GM21526 (cell line): Measurements from ENCODE around the gene NAV2.
A peak's percentile ranks its signal among the peaks of the same experiment; 100 is the strongest.

ENCODE experiments used
- ATAC-seq: cut with Tn5 transposase; IDR thresholded peaks from one replicate; pipeline ENCODE4 v1.9.1; 2021; ENCODE audit warnings: moderate library complexity; ENCODE audit not compliant: unreplicated experiment, low FRiP score

NAV2 gene

DNA sequence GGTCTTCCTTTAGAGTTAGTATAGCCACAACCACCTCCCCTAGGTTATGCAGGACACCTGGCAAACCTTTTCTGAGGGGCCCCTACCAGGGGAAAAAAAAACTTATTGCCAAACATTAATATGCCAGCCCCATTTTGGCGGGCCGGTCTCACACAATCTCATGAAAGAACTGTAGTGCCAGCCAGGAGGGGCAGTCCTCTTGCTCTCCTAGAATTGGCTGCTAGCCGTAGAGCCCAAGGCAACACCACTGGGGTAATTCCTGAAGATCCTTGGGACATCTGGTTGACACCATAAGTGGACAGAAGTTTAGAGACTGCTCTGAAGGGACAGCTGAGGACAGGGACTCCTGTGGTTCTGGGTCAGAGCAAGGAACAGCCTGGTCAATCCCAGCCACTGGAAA, 24.2 kb downstream of the NAV2 start:
- ATAC-seq: no peak

DNA sequence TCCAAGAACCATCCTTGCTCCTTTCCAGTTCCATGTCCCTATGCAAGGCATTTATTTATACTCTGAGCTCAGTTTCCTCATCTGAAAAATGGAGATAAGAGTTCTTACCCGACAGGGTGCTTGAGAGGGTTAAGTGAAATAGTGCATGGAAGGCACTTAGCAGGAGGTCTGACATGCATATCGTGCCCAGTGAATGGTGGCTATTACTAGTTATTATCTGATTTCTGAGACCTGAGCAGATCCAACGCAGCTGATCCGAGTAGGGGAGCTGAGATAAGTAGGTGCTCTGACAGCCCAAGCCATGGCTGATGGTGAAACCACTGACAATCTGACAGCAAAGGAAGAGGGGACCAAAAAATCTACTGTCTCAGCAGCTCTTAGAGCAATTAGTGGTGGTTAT, 24.9 kb downstream of the NAV2 start:
- no peak for ATAC-seq

GRCh38 chr11:19738124-19738523, 25.5 kb downstream of the NAV2 start:
- ATAC-seq: no peak

DNA sequence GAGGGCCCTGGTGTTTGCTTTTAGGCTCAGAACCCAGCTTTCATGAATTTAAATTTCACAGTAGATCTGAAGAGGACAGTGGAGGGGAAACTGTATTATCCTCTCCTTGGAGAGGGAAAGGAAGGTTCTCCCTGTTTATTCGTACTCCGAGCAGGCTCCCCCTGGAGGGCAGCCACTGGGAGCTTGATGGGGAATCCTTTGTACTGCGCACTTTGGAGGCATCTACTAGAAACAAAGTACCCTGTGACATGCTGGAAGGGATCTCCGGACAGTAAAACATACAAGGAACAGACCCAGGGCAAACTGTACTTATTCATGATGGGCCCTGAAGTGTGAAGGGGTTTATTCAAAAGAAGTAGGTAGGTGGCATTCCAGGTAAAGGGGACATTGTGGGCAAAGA, 27.2 kb downstream of the NAV2 start:
- no peak for ATAC-seq

GRCh38 chr11:19740586-19740985, 27.9 kb downstream of the NAV2 start:
- ATAC-seq: no peak

DNA sequence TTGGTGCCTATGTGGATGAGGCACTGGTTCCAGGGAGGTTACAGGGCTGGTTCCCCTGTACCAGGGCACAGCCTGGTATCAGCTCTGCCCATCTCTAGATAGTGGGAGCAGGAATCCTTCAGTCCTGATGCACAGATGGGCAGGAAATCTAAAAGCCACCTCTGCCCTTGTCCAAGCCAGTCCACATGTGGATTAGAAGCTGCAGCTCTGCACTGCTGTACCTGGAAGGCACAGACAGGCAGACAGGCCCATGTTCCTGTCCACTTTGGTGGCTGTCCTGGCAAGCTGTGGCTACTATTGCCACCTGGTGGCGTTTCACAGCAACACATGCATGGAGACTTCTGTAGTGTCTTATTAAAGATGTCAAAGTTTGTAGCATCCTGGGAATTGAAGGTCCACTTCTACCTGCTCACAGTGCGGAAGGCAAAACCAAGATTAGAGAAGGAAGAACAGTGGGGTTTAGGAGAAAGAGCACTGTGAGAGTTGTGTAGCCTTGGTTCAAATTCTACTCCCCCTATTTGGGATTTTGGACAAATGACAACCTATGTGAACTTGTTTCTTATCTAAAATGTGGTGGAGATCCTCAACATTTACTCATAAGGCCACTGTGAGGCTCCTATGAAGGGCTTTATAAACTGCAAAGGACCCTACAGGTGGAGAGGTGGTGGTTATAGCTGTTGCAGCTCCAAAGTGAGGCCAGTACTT, 30.1 kb downstream of the NAV2 start:
- ATAC-seq: peak; percentile 81

- ATAC-seq: no peak
Measured at GRCh38 chr11:19743622-19744021, 31.0 kb downstream of the NAV2 start.

DNA sequence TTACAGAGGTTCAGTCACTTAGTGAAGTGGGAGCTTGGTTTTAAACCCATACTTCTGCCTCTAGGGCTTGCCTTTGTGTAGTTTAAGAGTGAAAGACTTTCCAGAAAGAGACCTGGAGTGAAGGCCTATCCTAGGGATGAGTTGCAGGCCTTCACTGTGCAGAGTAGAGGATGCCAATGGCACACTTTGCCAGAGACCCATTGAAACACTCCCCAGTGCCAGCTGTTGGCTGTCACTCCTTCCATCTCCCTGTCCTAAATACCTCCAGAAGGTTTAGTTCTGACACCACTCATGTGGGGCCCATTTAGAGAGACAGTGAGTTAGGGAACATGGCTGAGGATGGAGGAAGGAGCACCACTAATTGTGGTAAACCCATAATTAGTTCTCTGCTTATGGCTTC, 31.5 kb downstream of the NAV2 start:
- no peak for ATAC-seq

GRCh38 chr11:19746086-19746485, 33.4 kb downstream of the NAV2 start:
- no peak for ATAC-seq

DNA sequence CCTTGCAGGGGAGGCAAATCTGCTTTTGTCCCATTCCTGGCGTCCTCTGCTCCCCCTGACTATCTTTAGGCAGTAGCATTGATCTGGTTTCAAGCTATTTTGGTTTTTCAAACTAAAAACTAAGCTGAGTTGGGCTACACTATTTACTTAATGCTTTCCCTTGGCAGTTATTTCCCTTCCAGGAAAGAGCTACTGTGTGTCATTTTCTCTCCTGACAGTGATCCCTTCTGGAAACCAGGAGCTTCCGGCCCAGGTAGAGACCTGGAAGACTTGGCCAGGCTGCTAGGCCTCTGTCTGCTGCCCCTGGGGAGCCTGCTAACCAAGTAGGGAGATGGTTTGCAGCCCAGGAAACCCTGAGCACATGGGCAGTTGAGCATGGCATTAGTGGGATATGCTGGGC, 35.0 kb downstream of the NAV2 start:
- ATAC-seq: no peak

GRCh38 chr11:19751055-19751454, 38.4 kb downstream of the NAV2 start:
- no peak for ATAC-seq

DNA sequence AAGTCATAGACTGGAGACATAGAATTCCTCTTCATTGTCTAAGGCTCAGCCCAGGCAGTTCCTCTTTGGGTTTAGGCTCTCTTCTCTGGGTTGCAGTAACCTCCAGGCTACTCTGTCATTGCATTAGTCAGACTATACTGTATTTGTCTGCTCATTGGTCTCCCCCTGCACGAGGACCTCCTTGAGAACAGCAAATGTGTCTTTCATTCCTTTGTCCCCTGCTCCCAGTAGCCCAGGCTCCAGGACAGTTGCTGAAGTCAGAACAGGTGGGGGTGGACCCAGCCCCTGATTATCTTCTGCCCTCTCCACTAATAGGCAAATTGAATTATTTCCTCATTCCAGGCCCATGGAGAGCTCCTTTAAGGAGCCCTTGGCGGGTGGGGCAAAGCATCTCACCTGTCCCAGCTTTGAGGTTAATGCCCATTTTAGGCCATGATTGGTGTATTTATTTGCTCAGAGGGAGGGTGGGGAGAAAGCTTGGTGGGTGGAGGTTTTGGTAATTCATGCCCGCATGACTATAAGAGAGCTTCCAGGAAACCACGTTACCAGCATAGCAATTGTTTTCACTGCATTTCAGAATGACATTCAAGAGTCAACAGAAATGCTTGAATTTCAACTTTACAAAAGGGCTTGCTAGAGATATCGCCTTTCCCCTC, 40.9 kb downstream of the NAV2 start:
- no peak for ATAC-seq

- no peak for ATAC-seq
Measured at GRCh38 chr11:19756675-19757475, 44.2 kb downstream of the NAV2 start.

- ATAC-seq: no peak
Measured at GRCh38 chr11:19759389-19759788, 46.8 kb downstream of the NAV2 start.

DNA sequence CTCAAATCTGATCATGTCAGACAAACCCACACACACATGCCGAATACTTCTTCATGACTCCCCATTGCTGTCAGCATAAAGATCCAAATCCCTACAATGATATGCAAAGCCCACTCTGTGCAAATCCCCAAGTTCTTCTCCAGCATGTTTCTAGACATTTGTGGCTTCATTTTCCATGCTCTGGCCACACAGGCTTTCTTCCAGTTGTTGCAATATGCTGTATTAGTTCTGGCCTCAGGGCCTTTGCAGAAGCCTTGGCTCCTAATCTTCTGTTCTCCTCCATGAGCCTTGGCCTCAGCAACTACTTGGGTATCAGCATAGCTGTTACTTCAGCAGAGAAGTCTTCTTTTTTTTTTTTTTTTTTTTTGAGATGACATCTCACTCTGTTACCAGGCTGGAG, 49.6 kb downstream of the NAV2 start:
- no peak for ATAC-seq

DNA sequence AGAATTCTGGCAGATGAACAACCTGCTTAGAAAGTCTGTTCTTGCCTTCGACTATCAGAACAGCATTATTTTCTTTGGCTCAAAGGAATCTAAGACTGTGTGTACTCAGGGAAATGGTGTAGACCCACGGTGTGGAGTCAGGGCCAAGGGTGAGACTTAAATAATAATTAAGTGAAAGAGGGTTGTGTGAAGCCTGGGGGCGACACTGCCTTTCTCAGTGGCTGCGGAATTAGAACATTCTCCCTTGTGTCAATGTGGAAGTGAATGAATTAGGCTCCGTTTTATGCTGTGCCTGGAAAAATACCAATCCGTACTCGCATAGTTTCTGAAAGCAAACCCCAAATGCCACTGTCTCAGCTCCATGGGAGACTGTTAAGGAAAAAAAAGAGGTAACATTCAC, 50.7 kb downstream of the NAV2 start:
- ATAC-seq: no peak

DNA sequence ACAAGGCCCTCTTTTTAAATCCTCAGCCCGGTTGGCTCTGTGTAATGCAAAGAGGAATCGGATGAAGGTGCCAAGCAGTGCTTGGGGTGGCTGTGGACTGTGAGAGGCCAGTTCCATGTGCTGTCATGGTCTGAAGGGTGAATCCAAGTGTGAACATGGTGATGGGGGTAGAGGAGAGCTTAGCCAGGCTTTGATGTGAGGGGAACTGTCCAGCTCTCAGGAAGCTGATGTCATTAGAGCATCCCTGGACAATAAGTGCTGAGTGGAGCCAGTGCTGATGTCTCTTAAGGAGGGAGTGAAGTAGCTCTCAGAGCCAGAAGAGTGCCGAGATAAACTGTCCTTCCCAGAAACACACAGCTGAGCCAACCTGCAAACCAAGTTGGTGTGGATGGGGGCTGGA, 53.6 kb downstream of the NAV2 start:
- ATAC-seq: no peak

GRCh38 chr11:19766810-19767209, 54.2 kb downstream of the NAV2 start:
- ATAC-seq: no peak

GRCh38 chr11:19767627-19768151, 55.1 kb downstream of the NAV2 start:
- no peak for ATAC-seq

DNA sequence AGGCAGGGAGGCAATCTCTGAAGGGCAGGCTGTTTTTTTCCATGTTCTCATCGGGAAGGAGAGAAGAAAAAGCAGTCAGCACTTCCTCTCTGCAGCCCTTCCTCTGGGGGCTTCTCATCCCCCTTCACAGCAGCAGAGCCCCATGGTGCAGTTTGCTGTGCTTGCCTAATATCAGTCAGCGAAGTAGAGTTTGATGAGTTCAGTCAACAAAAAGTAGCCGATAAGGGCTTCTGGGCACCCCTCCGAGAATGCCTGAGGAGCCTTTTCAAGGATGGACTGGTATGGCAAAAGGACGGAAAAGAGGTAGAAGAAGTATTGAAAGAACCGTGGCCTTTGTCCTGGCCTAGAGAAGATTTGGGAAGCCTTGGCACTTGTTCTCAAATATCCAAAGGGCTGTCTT, 55.6 kb downstream of the NAV2 start:
- ATAC-seq: no peak

GRCh38 chr11:19768815-19769214, 56.2 kb downstream of the NAV2 start:
- no peak for ATAC-seq
